DMS79 (cell line): ENCODE measurements around the gene TUBGCP3.

ENCODE experiments used
- DNase-seq: peaks from one replicate; lab custom pipeline; 2025; lab: John Stamatoyannopoulos, UW

Gene TUBGCP3

DNA sequence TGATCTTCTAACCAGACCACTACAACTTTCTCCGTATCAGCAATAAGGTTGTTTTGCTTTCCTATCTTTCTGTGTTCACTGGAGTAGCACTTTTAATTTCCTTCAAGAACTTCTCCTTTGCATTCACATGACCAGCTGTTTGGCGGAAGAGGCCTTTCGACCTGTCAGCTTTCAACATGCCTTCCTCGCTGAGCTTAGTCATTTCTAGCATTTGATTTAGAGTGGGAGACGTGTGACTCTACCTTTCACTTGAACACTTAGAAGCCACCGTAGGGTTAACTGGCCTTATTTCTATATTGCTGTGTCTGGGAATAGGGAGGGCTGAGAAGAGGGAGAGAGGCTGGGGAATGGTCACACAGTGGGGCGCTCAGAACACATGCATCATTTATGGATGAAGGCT is 104.7 kb downstream of the TUBGCP3 start:
- no peak for DNase-seq

GRCh38 chr13:112481458-112481857 is 106.5 kb downstream of the TUBGCP3 start:
- DNase-seq: no peak

- DNase-seq: no peak
Measured at GRCh38 chr13:112479389-112479788, 108.6 kb downstream of the TUBGCP3 start.

DNA sequence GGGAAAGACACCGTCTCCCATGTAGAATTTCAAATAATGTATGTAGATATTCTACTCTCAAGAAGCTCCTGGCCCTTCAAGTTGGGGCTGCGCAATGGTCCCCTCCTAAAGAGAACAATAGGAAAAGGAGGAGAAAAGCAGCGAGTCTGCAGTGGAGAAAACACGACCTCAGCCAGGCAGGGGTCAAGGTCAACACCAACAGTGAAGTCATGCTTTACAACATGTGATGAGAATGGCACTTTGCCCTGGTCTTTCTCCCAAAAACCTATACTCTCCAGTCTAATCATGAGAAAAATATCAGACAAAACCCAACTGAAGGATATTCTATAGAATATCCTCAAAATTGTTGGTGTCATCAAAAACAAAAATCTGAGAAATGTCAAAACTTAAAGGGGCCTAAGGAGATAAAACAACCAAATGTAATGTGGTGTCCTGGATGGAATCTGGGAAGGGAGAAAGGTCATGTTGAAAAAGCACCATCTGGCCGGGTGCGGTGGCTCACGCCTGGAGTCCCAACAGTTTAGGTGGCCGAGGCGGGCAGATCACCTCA is 110.8 kb downstream of the TUBGCP3 start:
- DNase-seq: no peak

GRCh38 chr13:112475889-112476288 is 112.1 kb downstream of the TUBGCP3 start:
- DNase-seq: no peak

DNA sequence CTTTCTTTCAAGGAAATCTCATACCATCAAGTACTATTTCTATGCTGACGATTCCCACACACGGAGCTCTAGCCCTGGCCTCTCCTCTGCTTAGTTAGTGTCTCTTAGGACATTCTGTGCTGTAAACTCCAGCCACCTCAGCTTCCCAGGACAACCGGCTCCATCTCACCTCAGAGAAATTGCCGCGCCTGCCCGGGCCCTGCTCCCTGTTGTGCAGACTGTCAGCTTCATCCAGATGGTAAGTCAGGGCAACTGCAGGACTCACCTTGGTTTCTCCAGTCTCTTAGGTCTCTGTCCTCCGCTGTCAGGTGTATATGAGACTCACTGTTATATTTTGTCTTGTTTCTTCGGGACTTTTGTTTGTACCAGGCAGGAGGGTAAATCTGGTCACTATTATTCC is 113.1 kb downstream of the TUBGCP3 start:
- DNase-seq: no peak

DNA sequence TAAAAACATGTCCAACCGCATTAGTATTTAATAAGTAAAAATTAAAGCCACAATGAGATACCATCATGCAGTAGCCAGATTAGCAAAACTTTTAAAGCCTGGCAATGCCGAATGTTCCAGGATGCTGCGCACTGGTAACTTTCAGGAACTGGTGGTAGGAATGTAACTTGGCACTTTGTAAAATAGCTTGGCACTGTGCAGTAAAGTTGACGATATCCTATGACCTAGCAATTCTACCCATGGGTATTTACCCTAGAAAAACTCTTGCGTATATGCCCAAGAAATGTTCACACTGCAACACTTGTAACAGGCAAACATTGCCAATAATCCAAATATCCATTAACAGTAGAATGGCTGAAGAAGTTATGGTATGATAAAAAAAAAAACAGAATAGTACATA is 114.1 kb downstream of the TUBGCP3 start:
- no peak for DNase-seq

DNA sequence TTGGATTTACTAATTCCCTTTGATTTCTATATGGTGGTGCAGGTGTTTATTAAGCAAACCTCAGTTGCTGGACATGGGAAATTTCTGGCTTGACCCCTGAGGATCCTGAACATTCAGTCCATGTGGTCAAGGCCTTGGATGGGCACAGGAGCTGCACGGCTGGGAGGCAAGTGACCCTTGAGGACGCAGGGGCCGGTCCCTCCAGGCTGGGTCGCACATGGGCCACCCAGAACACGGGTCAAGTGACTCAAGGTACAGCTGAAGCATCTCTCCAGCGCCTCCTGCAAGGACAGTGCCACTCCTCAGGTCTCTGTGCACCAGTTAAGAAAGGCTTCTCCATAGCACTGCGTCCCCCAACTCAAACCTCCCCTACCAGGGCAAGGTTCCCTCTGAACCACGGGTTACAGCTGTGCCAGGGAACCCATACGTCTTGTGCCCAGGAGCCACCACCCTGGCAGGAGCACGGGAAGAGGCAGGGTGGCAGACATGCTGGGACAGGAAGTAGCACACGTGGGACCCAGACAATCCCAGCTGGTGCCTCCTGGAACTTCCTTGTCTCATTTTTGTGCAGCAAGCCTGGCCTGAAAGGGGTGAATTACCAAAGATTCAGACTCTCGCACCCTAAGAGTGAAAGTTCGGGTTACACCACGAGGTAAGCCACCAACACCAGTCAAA is 118.7 kb downstream of the TUBGCP3 start:
- no peak for DNase-seq

DNA sequence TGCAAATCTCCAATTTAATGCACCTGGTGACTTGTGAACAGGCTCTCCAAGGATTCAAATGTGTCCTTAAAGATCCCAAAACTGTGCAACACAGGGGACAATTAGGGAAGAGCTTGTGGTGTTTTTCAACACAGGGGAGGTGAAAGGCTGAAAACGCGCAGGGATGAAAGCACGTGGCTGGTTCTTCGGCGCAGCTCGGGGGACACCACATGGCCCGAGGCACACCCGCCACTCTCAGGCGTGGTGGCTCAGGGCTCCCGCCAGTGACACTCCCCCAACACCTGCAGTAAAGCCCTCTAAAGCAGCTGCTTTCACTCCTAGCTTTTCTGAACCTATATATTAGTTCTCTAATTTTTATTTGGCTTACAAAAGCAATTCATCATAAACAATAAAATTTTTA is 119.9 kb downstream of the TUBGCP3 start:
- no peak for DNase-seq

- no peak for DNase-seq
Measured at GRCh38 chr13:112467236-112467635, 120.7 kb downstream of the TUBGCP3 start.

- no peak for DNase-seq
Measured at GRCh38 chr13:112466132-112467058, 121.6 kb downstream of the TUBGCP3 start.

DNA sequence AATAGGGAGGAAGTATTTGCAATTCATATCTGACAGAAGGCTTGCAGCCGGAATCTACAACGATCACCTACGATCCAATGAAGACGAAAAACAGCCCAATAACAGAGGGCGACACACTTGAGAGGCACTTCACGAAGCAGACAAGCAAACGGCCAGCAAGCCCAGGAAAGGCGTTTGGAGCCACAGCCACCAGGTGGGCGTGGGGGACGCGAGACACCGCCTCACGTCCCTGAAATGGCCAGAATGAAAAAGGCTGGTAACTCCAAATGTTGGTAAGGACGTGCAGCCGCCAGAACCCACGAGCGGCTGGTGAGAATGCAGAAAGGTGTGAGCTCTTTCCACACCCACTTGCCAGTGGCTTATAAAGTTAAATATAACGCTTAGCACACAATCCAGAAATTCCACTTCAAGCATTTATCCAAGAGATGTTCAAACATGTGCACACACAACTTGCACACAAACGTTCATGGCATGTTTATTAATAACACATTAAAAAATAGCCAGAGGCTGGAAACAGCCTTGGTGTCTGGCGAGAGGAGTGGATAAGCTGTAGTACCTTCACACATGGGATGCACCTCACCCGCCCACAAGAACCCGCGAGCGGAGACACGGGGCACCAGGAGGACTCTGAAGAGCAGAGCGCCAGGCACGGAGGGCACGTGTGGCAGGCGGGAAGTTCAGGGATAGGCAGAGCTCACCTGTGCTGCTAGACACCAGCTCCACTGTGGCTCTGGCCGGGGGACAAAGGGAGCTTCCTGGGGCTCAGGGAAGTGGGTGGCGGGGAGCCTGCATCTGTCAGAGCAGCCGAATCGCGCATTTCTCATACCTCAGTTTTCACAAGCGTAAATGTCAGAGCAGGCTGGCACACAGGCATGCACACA is 122.5 kb downstream of the TUBGCP3 start:
- no peak for DNase-seq

- DNase-seq: no peak
Measured at GRCh38 chr13:112464720-112465119, 123.2 kb downstream of the TUBGCP3 start.

- no peak for DNase-seq
Measured at GRCh38 chr13:112462408-112462807, 125.5 kb downstream of the TUBGCP3 start.

DNA sequence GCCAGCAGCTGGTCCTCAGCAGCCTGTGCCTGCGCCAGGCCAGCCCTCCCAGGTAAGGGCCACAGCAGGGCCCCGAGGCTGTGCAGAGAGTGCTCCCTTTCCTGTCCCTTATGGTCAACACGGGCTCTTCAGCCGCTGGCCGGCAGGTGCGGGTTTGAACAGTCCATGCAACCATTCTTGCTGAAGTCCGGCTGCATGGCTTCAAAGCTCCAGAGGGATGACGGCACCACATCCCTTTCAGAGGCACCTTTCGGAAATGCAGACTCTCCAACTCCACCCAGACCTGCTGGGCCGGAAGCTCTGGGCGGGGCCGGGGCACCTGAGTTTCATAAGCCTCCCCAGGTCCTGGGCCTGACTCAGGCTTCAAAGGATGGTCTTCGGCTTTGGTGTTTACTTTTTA is 130.5 kb downstream of the TUBGCP3 start:
- no peak for DNase-seq

GRCh38 chr13:112457081-112457480 is 130.9 kb downstream of the TUBGCP3 start:
- no peak for DNase-seq

DNA sequence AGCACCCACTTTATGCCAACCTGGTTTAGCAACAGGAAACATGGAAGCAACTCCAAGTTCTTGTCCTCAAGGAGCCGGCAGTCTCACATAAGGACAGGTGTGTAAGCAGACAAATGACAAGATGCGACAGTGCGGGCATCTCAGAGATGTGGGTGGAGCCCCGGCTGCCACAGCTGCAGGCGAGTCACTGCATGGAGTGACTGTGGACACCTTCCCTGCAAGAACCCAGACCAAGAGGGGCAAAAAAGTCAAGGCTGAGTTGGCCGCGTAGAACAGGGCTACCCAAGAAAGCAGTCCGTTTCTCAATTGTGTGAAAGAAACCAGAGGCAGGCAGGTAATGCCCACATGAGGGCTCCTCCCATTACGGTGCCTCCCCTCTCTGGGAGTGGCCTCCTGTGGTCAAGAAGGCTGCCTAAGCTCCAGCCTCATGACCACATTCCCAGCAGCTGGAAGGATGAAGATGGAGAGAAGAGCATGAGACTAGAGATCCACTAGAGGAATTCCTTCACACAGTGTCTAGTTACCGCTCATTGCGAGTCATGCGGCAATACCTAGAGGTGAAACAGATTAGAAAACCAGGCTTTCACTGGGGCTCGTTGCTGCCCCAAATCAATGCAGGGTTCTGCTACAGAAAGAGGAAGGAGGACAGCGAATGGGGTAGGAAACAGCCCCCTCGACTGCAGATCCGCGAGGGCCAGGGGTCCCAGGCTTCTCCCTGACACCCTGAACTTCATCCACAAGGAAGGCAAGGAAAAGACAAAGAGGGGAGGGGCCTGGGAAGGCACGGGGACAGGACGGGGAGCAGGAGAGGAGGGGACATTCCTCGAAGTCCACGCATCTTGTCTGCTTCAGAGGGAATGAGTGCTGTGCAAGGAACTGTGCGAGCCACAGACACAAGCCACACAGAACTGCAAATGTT is 131.6 kb downstream of the TUBGCP3 start:
- DNase-seq: no peak

DNA sequence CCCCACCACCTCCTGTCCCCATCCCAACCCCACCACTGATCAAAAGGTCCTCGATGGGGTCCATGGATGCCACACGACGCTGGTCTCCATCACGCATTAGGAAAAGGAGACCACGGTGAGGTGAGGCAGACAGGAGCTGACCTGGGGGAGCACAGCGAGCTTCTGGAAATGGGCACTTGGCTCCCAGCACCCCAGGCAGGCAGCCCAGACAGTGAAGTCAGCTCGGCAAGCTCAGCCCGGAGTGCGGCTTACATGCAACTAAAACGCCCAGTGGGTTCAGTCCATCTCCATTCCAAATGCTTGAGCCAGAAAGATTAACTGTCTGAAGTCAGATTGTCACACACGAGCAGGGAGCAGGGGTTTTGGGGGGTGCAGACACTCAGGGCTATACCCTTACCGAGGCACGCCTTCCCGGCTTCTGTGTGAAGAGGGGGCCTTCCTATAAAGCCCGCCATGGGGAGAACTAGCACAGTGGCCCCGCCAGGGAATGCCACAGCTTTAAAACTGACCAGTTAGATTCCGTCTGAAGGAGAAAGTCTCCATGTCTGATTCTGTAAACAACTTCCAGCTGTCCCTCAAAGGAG is 132.4 kb downstream of the TUBGCP3 start:
- DNase-seq: no peak

DNA sequence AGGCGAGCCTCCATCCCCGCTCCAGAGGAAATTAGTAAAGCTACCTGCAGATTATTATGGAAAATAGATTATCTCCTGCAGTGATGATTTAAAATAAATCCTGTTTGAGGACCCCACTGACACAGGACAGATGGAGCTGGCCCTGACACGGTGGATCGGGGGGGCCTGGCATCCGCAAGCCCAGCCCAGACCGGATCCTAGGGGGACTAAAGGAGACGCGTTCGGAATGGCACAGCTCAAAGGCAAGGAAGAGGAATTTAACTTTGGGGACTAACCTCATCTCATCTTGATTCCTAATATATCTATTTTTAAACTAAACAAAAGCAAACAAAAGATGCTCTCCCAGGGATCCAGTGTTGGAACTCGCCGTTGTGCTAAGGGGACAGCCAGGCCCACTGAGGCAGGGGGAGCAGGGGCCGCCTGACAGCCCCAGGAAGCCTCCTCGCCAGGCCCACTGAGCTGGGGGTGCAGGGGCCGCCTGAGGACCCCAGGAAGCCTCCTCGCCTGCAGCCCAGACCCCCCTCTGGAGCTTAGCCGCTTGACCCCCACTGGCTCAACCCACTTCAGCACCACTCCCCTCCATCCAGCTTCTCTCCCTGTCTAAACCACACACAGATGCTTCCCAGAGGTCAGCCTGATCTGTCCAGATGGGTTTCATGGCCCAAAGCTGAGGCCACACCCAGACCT is 133.2 kb downstream of the TUBGCP3 start:
- DNase-seq: no peak
